ENCODE results near the gene FNDC3B. TPM values are rescaled to one million over a fixed set of nuclear protein-coding genes. Genes with fewer than 3 reads are reported as not detected.

The FNDC3B gene
- total RNA-seq, 1 donor from 2014 or later: 9.3 TPM

GRCh38 chr3:172330413-172330812 lies 291.0 kb downstream of the FNDC3B start:
- intact Hi-C loops (cut with micrococcal nuclease): loop anchor here (10.0 kb wide), 1 partner anchor 486 kb away; the partner anchor contains the start of gene TMEM212
- CTCF ChIA-PET: interaction anchor here (1.2 to 3.1 kb wide), 2 partner anchors 11 to 338 kb away, joined by 3 to 15 read pairs; no protein-coding TSS in a partner anchor
- H3K4me1 Mint-ChIP-seq: no peaks in the 10 kb centered on the region

GRCh38 chr3:172332256-172333041 lies 293.1 kb downstream of the FNDC3B start:
- ChIA-PET CTCF (interaction anchor here (0.6 to 1.9 kb wide), 25 partner anchors 10 to 341 kb away, joined by 3 to 32 read pairs (median 4); no protein-coding TSS in a partner anchor), POLR2A (no interaction called here)
- Mint-ChIP-seq H3K4me1 (no peaks in the 10 kb centered on the region), H3K4me3 (no peak overlapping the region), H3K9me3 (no peaks in the 10 kb centered on the region), H3K36me3 (ENCODE audit: low read depth) (peaks cover 2% of the 10 kb centered on the region), H3K27me3 (no peaks in the 10 kb centered on the region), H3K27ac (no peak overlapping the region)
- TF ChIP-seq CTCF (IDR thresholded peaks at IDR 0.05): peak; percentile 97
- intact Hi-C loops (cut with micrococcal nuclease): loop anchor here (1.0 to 10.0 kb wide), 5 partner anchors 145 to 488 kb away; partner anchors contain the start of gene TMEM212
- peak; percentile 85 for ATAC-seq (ENCODE audit: low read depth)
- DNase-seq: peak; percentile 26

More at GRCh38 chr3:172330413-172330812, 291.0 kb downstream of the FNDC3B start:
- Mint-ChIP-seq H3K4me3 (no peak overlapping the region), H3K36me3 (ENCODE audit: low read depth) (peaks cover 2% of the 10 kb centered on the region), H3K27ac (no peak overlapping the region), H3K27me3 (no peaks in the 10 kb centered on the region), H3K9me3 (no peaks in the 10 kb centered on the region)
- no peak for TF ChIP-seq CTCF (IDR thresholded peaks at IDR 0.05)
- DNase-seq (no peak), ATAC-seq (ENCODE audit: low read depth) (no peak)
- POLR2A ChIA-PET: no interaction called here

GRCh38 chr3:172333042-172333377 lies 293.6 kb downstream of the FNDC3B start:
- intact Hi-C loops (cut with micrococcal nuclease): loop anchor here (10.0 kb wide), 1 partner anchor 488 kb away; the partner anchor contains the start of gene TMEM212
- H3K27ac Mint-ChIP-seq: no peak overlapping the region
- H3K36me3 Mint-ChIP-seq (ENCODE audit: low read depth): peaks cover 2% of the 10 kb centered on the region
- ChIA-PET CTCF (interaction anchor here (0.6 to 1.9 kb wide), 19 partner anchors 9 to 334 kb away, joined by 3 to 32 read pairs (median 4); no protein-coding TSS in a partner anchor), POLR2A (no interaction called here)
- DNase-seq (no peak), ATAC-seq (ENCODE audit: low read depth) (no peak)
- no peaks in the 10 kb centered on the region for H3K9me3 Mint-ChIP-seq
- H3K27me3 Mint-ChIP-seq: no peaks in the 10 kb centered on the region
- no peak for TF ChIP-seq CTCF (IDR thresholded peaks at IDR 0.05)
- no peak overlapping the region for H3K4me3 Mint-ChIP-seq
- no peaks in the 10 kb centered on the region for H3K4me1 Mint-ChIP-seq

- Mint-ChIP-seq H3K4me1 (no peaks in the 10 kb centered on the region), H3K36me3 (ENCODE audit: low read depth) (peaks cover 2% of the 10 kb centered on the region), H3K27ac (no peak overlapping the region), H3K27me3 (no peaks in the 10 kb centered on the region), H3K9me3 (no peaks in the 10 kb centered on the region), H3K4me3 (no peak overlapping the region)
- CTCF ChIA-PET: interaction anchor here (0.8 to 1.9 kb wide), 3 partner anchors 9 to 262 kb away, joined by 3 to 32 read pairs (median 4); no protein-coding TSS in a partner anchor
- DNase-seq (no peak), ATAC-seq (ENCODE audit: low read depth) (no peak)
- no peak for TF ChIP-seq CTCF (IDR thresholded peaks at IDR 0.05)
- intact Hi-C loops (cut with micrococcal nuclease): loop anchor here (10.0 kb wide), 1 partner anchor 489 kb away; the partner anchor contains the start of gene TMEM212
- POLR2A ChIA-PET: no interaction called here
These were observed 294.5 kb downstream of the FNDC3B start for GRCh38 chr3:172333692-172334457.
